Renal pelvis (tissue), 4 donors: ENCODE results near the gene MVB12B. TPM values are rescaled to one million over a fixed set of nuclear protein-coding genes. Genes with fewer than 3 reads are reported as not detected.
"Not testable (repeated sequence)": the region's sequence is repeated elsewhere in the genome, so short reads cannot be mapped to it uniquely, and the experiment has no call there.

ENCODE experiments used
- DNase-seq: peaks from one replicate; pipeline ENCODE4 v3.0.0-alpha.2; 2013
- polyA plus RNA-seq, 3 donors: library from polyadenylated mRNA; unstranded; fragments of 120-200 nt; gene quantifications; one replicate each; pipeline ENCODE4 v1.2.1, GENCODE V29; 2013; ENCODE audit not compliant: insufficient read length in 3 of 3

The MVB12B gene
- polyA plus RNA-seq, 3 donors: 15.7 to 18.9 (median 17.3) TPM

DNA sequence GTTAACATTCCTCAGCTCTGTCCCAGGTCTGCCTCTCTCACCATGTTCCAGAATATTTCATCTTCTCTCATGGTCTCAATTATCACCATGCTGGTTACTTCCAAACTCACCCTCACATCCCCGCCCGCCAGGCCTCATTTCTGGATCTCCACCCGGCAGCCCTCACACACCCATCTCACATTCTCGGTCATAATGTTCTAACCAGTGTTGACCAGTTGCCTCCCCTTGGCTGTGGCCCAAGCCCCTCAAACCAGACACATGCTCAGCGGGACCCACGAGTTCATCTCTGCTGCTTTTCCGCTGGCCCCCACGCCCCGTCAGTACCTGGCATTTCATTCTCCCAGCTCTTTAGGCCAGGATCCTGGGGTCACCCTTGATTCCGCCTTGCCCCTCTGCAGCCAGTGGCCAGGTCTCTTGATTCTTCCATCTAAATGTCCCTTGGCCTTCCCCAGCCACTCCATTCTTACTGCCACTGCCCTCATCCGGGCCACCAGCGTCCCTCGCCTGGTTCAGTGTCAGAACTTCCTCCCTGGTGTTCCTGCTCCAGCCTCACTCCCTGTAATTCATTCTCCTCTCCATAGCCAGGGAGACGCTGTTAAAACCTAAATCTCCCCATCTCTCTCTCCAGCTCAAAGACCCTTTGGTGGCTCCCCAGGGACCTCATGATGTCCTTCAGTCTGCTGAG, 141.7 kb downstream of the MVB12B start:
- DNase-seq: no peak

GRCh38 chr9:126470241-126470993, 143.8 kb downstream of the MVB12B start:
- no peak for DNase-seq

GRCh38 chr9:126471084-126471624, 144.5 kb downstream of the MVB12B start:
- DNase-seq: no peak

DNA sequence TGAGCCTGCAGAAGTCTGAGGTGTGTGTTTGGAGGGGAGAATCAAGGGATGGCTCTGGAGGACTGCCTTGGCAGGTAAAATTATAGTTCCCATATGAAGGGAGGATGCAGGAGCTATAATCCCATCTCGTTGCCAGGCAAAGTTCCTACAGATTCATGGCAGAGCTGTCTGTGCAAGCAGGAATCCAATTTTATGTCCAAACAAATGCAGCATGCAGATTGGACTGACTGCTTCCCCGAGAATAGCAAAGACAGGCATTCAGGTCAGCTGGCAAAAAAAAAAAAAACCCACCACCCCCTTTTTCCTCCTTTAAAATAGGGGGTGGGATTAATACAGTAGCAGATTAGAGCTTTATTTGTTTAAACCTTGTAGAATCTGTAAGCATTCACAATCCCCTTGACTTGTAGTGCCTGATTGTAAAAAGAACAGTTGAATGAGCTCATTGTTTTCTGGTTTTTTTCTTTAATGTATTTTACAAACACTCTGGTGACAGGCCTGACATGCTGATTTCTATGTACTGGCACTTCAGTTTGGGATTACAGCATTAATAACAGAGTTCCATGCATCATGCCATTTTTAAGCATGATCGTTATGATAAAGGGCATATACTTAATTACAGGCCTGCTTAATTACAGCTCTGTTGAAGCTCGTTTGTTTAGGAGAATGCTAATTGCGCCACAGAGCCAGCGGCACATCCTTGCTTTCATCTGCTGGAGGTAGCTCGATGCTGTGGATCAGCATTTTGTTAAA, 145.7 kb downstream of the MVB12B start:
- DNase-seq: no peak

GRCh38 chr9:126472948-126473298, 146.3 kb downstream of the MVB12B start:
- DNase-seq: no peak

DNA sequence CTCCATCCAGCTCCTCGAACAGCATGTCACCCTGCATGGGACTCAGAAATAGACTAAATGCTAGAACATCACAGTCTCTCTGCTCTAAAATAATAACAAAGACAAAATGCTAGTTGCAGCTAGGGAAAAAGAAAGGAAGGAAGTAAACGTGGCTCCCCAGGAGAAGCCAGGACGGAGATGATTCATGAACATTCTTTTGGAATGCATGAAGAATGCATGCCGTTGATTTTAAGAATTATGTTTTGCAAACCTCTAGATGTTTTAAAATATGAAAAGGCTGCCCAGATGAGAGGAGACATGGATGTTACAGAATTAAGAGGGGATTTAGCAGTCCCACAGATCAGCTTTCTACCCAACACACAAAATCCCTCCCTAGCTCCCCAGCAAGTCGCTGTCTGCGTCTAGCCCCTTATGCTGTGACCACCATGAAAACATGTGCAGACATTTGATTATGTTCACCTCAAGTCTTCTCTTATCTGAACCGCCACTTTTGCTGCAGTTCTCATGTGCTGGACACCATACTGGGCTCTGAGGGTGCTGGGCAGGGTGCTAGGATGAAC, 147.7 kb downstream of the MVB12B start:
- DNase-seq: no peak

GRCh38 chr9:126474786-126475485, 148.3 kb downstream of the MVB12B start:
- DNase-seq: no peak

- no peak for DNase-seq
These were observed 149.4 kb downstream of the MVB12B start for GRCh38 chr9:126475933-126476555.

- not testable (repeated sequence) for DNase-seq
These were observed 150.8 kb downstream of the MVB12B start for GRCh38 chr9:126477432-126477831.

DNA sequence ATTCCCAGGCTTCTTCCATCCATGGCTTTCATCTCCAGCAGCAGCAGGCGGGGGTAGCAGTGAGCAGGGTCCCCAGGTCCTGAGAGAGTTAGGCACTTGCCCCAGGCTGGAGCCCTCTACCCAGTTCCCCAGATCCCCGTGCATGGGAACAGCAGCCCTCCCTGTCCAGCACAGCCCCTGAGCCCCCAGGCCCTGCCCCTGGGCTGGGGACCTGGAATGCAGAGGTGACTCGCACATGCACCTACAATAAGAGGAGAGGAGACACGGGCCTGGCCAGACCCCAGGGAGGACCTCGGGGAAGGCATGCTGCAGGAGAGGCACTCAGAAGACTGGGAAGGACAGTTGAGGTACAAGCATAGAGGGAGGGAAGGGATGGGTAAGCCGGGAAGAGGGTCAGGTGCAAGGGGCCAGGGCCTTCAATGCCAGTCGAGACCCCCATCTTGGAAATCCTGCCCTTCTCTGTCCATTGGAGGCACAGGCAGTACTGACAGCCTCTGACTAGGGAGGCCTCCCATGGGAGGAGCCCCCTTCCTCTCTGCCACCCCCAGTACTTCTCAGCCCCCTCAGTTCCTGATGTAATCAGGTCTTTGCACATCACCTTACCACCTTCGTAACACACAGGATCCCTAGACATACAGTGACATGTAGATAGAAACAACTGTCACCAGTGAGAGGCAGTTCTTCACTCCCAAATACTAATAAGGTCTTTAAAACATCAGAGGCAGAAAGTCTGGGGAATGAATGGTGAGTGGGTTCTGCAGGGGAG, 151.8 kb downstream of the MVB12B start:
- no peak for DNase-seq

DNA sequence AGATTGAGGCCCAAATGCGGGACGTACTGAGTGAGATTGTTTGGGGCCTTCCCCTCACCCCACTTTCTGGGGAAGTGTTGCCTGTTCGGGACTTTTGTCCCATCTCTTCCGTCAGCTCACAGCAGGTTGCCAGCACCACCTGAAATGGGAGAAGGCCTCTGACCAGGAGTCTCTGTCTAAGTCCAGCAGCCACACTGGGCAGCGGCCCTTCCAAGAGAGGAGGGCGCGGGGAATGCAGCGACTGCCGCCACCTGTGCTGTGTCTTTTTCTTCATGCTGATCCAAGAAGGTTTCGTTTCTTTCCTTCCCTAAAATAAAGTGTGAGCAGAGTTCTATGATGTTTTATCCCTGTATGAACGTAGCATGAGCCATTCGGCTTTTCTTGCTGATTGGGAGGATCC, 152.9 kb downstream of the MVB12B start:
- no peak for DNase-seq

DNA sequence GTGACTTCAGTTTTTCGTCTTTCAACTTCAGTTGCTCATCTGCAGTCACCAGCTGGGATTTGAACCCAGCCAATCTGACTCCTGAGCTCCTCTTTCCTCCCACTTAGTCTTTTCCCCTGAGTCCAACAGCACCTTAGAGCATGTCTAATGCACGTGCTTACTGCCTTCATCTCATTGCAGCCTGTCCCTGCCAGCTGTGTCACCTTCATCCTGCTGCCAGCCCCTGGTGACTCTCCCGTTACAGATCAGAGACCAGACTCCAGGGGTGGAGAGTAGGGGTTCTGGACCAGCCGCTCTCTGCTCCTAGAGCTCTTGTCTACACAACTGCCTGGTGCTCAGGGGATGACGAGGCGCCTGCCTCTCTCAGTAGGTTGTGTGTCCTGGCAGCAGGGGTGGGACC, 154.2 kb downstream of the MVB12B start:
- DNase-seq: no peak

- DNase-seq: no peak
These were observed 155.2 kb downstream of the MVB12B start for GRCh38 chr9:126481862-126482261.

DNA sequence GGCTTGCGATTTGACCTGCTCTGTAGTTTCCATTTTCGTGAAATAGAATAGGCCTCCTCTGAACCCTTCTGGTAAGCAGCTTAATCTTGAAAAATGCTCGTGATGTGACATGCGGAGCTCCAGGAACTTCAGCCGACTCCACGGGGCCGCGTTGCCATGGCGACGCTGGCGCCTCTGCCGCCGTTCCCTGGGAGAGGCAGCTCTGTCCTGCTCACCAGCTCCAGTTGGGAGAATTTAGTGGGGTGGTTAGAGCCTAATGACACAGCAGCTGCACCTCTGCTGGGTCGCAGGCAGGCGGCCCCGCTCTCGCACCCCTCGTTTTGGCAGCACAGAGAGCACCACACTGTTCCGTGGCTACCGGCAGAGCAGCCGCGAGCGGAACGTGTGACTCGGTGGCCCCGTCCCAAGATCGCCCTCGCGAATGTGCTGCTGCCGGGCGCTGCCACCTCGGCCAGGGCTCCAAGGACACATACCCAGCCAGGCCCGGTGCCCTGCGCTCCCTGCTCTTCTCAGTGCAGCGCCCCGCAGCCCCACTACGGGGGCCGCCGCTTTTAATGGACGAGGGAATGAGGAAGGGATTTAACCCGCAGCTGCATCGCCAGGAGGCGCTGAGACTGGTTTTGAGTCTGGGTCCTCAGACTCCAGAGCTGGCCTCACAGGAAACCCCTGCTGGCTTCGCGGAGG, 155.9 kb downstream of the MVB12B start:
- peak; percentile 66 for DNase-seq

- no peak for DNase-seq
These were observed 156.9 kb downstream of the MVB12B start for GRCh38 chr9:126483468-126484073.

- DNase-seq: no peak
These were observed 159.0 kb downstream of the MVB12B start for GRCh38 chr9:126485662-126486061.

- no peak for DNase-seq
These were observed 159.6 kb downstream of the MVB12B start for GRCh38 chr9:126486276-126486675.

GRCh38 chr9:126487856-126488255, 161.2 kb downstream of the MVB12B start:
- DNase-seq: no peak

DNA sequence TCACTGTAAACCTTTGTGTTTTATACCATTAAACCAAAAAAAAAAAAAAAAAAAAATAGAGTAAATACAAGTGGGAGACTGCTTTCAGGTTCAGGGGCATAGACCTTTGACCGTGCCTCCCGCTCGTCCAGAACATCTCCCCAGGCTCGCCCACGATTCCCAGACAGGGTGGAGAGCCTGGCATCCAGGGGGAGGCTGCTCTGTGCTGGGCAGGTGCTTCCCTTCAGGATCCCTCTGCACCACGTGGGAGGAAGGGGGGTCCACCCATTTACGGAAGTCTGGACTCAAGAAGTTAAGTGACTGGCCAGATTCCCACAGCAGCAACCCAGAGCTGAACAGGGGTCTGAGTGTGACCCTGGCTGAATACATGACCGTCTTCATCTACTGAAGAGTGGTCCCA, 161.7 kb downstream of the MVB12B start:
- no peak for DNase-seq
